Measurements from ENCODE around the gene HBS1L. TPM values are rescaled to one million over a fixed set of nuclear protein-coding genes. Genes with fewer than 3 reads are reported as not detected.

HBS1L gene
- polyA plus RNA-seq, 1 donor (not counting 4 experiments of a cell fraction or from before 2014, with no cell fraction given): 61.6 TPM

GRCh38 chr6:135030056-135030473 lies 24.6 kb downstream of the HBS1L start:
- Histone ChIP-seq H3K27me3 (ENCODE audit: control insufficient read depth, extremely low read depth, insufficient read depth, low read length) (no peaks in the 10 kb centered on the region), H3K9ac (ENCODE audit: control insufficient read depth, extremely low read depth, insufficient read depth, low read length) (no peak overlapping the region), H3K4me1 (ENCODE audit: control insufficient read depth, extremely low read depth, insufficient read depth, low read length) (no peaks in the 10 kb centered on the region), H2AFZ (ENCODE audit: control insufficient read depth, low read length) (no peak overlapping the region), H4K20me1 (ENCODE audit: control insufficient read depth, extremely low read depth, insufficient read depth, low read length) (no peaks in the 10 kb centered on the region), H3K9me1 (ENCODE audit: control insufficient read depth, extremely low read depth, insufficient read depth, low read length) (no peaks in the 10 kb centered on the region), H3K27ac (ENCODE audit: control insufficient read depth, insufficient read depth, low read length) (no peak overlapping the region), H3K4me2 (ENCODE audit: control insufficient read depth, extremely low read depth, insufficient read depth, low read depth, low read length) (no peak overlapping the region), H3K79me2 (ENCODE audit: control insufficient read depth, insufficient read depth, low read length) (peaks cover 26% of the 10 kb centered on the region), H3K9me3 (ENCODE audit: control insufficient read depth, low read depth, low read length) (no peaks in the 10 kb centered on the region), H3K36me3 (ENCODE audit: control insufficient read depth in 2 of 2, extremely low read depth in 1 of 2, insufficient read depth in 2 of 2, low read length in 2 of 2) (peaks cover 5 to 6% of the 10 kb centered on the region in 2 experiments), H3K4me3 (ENCODE audit: control insufficient read depth in 2 of 3, extremely low read depth in 1 of 3, insufficient read depth in 2 of 3, low read depth in 1 of 3, low read length in 3 of 3) (no peak overlapping the region)
- DNase-seq (ENCODE audit: low read depth, low spot score): no peak
- no peak for FAIRE-seq
- dilution Hi-C loops (cut with MboI; ENCODE audit: extremely low pct_ligation_motif_present, low sequenced_read_pairs): no loop called here
- no peak for TF ChIP-seq EZH2 (IDR thresholded peaks at IDR 0.05; ENCODE audit: low read length)
- TF ChIP-seq, protein P1, sequence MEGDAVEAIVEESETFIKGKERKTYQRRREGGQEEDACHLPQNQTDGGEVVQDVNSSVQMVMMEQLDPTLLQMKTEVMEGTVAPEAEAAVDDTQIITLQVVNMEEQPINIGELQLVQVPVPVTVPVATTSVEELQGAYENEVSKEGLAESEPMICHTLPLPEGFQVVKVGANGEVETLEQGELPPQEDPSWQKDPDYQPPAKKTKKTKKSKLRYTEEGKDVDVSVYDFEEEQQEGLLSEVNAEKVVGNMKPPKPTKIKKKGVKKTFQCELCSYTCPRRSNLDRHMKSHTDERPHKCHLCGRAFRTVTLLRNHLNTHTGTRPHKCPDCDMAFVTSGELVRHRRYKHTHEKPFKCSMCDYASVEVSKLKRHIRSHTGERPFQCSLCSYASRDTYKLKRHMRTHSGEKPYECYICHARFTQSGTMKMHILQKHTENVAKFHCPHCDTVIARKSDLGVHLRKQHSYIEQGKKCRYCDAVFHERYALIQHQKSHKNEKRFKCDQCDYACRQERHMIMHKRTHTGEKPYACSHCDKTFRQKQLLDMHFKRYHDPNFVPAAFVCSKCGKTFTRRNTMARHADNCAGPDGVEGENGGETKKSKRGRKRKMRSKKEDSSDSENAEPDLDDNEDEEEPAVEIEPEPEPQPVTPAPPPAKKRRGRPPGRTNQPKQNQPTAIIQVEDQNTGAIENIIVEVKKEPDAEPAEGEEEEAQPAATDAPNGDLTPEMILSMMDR (optimal IDR thresholded peaks at IDR 0.05 in 1 of 3, IDR thresholded peaks at IDR 0.05 in 1 of 3, conservative IDR thresholded peaks at IDR 0.05 in 1 of 3; ENCODE audit: extremely low read depth in 1 of 3, insufficient read depth in 2 of 3, low read length in 3 of 3): no peak

DNA sequence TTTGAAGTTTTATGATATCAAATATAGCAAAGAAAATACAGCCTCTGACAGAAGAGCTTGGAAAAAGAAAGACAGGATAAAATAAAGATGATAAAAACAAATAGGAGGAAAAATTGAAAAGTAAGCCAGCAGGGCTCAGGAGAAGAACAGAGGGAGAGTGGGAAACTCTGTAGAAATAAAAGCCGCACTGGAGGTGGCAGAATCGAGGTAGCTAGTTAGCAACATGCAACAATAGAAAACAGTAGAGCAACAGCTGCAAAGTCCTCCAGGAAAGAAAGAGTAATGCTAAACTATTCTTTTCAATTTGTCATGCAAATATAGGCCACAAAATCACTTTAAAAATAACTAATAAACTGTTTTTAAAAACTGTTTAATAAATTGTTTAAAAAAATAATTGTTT lies 28.8 kb downstream of the HBS1L start:
- Histone ChIP-seq H3K36me3 (ENCODE audit: control insufficient read depth in 2 of 2, extremely low read depth in 1 of 2, insufficient read depth in 2 of 2, low read length in 2 of 2) (no peaks in the 10 kb centered on the region), H3K79me2 (ENCODE audit: control insufficient read depth, insufficient read depth, low read length) (peaks cover 14% of the 10 kb centered on the region), H3K4me3 (ENCODE audit: control insufficient read depth in 2 of 3, extremely low read depth in 1 of 3, insufficient read depth in 2 of 3, low read depth in 1 of 3, low read length in 3 of 3) (no peak overlapping the region), H3K4me2 (ENCODE audit: control insufficient read depth, extremely low read depth, insufficient read depth, low read depth, low read length) (no peak overlapping the region), H2AFZ (ENCODE audit: control insufficient read depth, low read length) (no peak overlapping the region), H4K20me1 (ENCODE audit: control insufficient read depth, extremely low read depth, insufficient read depth, low read length) (no peaks in the 10 kb centered on the region), H3K9me1 (ENCODE audit: control insufficient read depth, extremely low read depth, insufficient read depth, low read length) (no peaks in the 10 kb centered on the region), H3K27ac (ENCODE audit: control insufficient read depth, insufficient read depth, low read length) (no peak overlapping the region), H3K27me3 (ENCODE audit: control insufficient read depth, extremely low read depth, insufficient read depth, low read length) (no peaks in the 10 kb centered on the region), H3K9ac (ENCODE audit: control insufficient read depth, extremely low read depth, insufficient read depth, low read length) (no peak overlapping the region), H3K9me3 (ENCODE audit: control insufficient read depth, low read depth, low read length) (no peaks in the 10 kb centered on the region), H3K4me1 (ENCODE audit: control insufficient read depth, extremely low read depth, insufficient read depth, low read length) (no peaks in the 10 kb centered on the region)
- DNase-seq (ENCODE audit: low read depth, low spot score) (no peak), FAIRE-seq (no peak)
- TF ChIP-seq, protein P1 (optimal IDR thresholded peaks at IDR 0.05 in 1 of 3, IDR thresholded peaks at IDR 0.05 in 1 of 3, conservative IDR thresholded peaks at IDR 0.05 in 1 of 3; ENCODE audit: extremely low read depth in 1 of 3, insufficient read depth in 2 of 3, low read length in 3 of 3): no peak
- no peak for TF ChIP-seq EZH2 (IDR thresholded peaks at IDR 0.05; ENCODE audit: low read length)
- dilution Hi-C loops (cut with MboI; ENCODE audit: extremely low pct_ligation_motif_present, low sequenced_read_pairs): no loop called here

All from keratinocyte (primary cell).